SK-N-SH treated with all-trans-retinoic acid at 6 μM for 48 hours (cell line): ENCODE results near the gene DYRK3.

Experiments
- ARNTL ChIP-seq: fragments of 450-650 bp; formaldehyde crosslinking; IDR thresholded peaks from 2 replicates; pipeline ENCODE4 v1.5.0; 2020; ENCODE audit warnings: low read depth, mild to moderate bottlenecking, moderate library complexity, borderline replicate concordance
- ISL1 ChIP-seq: fragments of 250-450 bp; sonication (Bioruptor Pico); IDR thresholded peaks from 2 replicates; pipeline ENCODE4 v2.1.2; 2022; ENCODE audit warnings: mild to moderate bottlenecking, moderate library complexity
- PATZ1 ChIP-seq: fragments of 250-450 bp; sonication (Bioruptor Pico); IDR thresholded peaks from 2 replicates; pipeline ENCODE4 v1.8.0; 2020; ENCODE audit warnings: mild to moderate bottlenecking, moderate library complexity, borderline replicate concordance
- ZC3H10 ChIP-seq: fragments of 250-450 bp; sonication (Bioruptor Pico); IDR thresholded peaks from 2 replicates; pipeline ENCODE4 v1.5.1; 2021; ENCODE audit warnings: mild to moderate bottlenecking, moderate library complexity
- ZFP3 ChIP-seq: fragments of 250-450 bp; sonication (Bioruptor Pico); IDR thresholded peaks from 2 replicates; pipeline ENCODE4 v1.5.0; 2020; ENCODE audit warnings: mild to moderate bottlenecking, moderate library complexity
- ZFP30 ChIP-seq: fragments of 450-650 bp; formaldehyde crosslinking; IDR thresholded peaks from 2 replicates; pipeline ENCODE4 v1.5.0; 2022; ENCODE audit warnings: mild to moderate bottlenecking, moderate library complexity
- ZNF8 ChIP-seq: fragments of 450-650 bp; formaldehyde crosslinking; IDR thresholded peaks from 2 replicates; pipeline ENCODE4 v1.5.0; 2020; ENCODE audit warnings: mild to moderate bottlenecking, moderate library complexity

- TF ChIP-seq ZFP30 (no peak), ZNF8 (CRISPR knock-in tag) (no peak), PATZ1 (no peak), ZC3H10 (CRISPR knock-in tag) (no peak), ARNTL (no peak), ZFP3 (CRISPR knock-in tag) (no peak), ISL1 (CRISPR knock-in tag) (no peak)
Measured at GRCh38 chr1:206664740-206665139, 29.4 kb downstream of the DYRK3 start.
